NCI-H2196 treated with DMSO at 0.1 percent for 48 hours (cell line): ENCODE results near the gene AADACL4.
"Not testable (repeated sequence)": the region's sequence is repeated elsewhere in the genome, so short reads cannot be mapped to it uniquely, and the experiment has no call there.

ENCODE experiments used
- DNase-seq: peaks from one replicate; lab custom pipeline; 2025; ENCODE audit not compliant: unreplicated experiment; lab: John Stamatoyannopoulos, UW

Gene AADACL4

DNA sequence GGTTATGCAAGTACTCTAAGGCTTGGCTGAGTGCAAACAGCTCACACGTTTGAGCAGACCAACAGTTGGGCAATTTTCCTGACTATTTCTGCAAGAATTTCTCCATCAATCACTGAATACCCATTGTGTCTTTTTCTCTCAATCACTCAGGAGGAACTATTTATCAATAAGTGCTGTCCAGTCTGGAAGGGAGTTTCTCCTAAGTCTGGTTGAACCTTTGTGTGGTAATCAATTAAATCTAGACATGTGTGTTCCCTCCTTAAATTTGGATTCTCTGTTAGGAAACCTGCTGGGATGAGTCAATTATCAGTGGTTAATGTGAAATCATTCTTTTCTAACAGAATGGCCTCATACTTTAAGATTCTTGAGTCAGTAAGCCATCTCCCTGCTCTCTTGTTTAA lies 65.2 kb downstream of the AADACL4 start:
- no peak for DNase-seq

DNA sequence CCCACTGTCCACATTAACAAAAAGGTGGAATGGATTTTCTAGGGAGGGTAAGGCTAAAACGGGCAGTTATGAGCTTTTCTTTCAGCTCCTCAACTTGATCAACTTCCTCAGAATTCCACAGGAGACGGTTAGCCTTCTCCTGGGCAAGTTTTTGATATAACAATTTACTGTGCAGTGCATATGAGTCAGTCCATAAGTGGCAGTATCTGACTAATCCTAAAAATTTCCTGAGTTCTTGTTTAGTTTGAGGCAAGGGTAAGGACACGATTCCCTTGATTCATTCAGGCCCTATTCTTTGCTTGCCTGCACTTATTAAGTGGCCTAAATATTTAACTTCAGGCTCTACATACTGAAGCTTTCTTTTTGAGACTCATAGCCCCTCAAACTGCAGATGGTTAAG lies 65.8 kb downstream of the AADACL4 start:
- DNase-seq = no peak

GRCh38 chr1:12711536-12711935 lies 67.7 kb downstream of the AADACL4 start:
- no peak for DNase-seq

GRCh38 chr1:12712076-12712475 lies 68.2 kb downstream of the AADACL4 start:
- DNase-seq = no peak

DNA sequence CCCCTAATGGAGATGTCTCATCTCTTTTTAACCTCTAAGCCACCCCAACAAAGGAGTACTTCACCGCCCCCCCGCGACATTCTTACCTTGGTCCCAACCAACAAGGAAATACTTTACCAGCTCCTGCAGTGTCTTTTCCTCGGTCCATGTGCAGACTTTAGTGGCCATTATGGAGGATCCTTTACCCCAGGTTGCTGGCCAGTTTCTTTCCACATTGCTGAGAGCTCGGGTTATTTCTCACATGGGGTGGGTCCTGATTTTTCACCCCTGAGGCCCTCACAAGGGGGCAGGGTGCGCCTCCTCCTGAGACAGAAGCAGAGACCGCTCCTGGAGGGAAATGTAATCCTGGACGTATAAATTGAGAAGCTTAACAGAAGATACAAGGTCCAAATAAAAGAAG lies 69.0 kb downstream of the AADACL4 start:
- no peak for DNase-seq

DNA sequence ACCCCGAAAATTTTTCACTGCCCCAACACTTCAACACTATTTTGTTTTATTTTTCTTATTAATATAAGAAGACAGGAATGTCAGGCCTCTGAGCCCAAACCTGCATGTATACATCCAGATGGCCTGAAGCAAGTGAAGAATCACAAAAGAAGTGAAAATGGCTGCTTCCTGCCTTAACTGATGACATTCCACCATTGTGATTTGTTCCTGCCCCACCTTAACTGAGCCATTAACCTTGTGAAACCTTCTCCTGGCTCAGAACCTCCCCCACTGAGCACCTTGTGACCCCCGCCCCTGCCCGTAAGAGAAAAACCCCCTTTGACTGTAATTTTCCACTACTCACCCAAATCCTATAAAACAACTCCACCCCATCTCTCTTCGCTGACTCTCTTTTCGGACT lies 69.8 kb downstream of the AADACL4 start:
- not testable (repeated sequence) for DNase-seq

- no peak for DNase-seq
Observed at GRCh38 chr1:12714710-12715475, 71.0 kb downstream of the AADACL4 start.

DNA sequence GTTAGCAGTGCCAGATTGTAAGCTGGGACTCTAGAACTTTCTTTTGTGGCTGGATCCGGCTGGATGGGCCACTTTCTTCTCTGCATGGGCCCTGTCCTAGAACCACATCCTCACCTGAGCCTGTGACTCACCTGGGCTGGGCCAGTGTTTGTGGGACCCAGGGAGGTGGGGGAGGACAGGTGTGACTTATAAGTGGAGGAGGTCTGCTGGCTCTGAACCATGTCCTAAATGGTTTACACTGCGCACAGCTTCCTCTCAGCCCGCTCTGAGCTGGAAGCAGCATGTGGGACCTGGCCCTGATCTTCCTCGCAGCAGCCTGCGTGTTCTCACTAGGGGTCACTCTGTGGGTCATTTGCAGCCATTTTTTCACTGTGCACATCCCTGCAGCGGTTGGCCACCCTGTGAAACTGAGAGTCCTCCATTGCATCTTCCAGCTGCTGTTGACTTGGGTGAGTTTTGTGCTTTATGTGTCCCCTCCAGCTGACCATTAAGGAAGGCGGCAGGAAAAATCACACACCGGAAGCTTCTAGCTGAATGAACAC lies 72.1 kb downstream of the AADACL4 start, which contains the start of gene AADACL3:
TSS of gene AADACL3 (plus strand) at position 215 of the 542 bp plus-strand sequence. CDS start at position 282, 67 bp downstream.
- no peak for DNase-seq
